Effector CD4-positive, alpha-beta T cell (primary cell): Measurements from ENCODE around the gene AAR2.

Experiments used
- DNase-seq: peaks from one replicate; pipeline ENCODE4 v3.0.0-alpha.2; 2020
- total RNA-seq: gene quantifications from one replicate; lab custom pipeline; 2026; lab: John Stamatoyannopoulos, UW

Gene AAR2, protein sequence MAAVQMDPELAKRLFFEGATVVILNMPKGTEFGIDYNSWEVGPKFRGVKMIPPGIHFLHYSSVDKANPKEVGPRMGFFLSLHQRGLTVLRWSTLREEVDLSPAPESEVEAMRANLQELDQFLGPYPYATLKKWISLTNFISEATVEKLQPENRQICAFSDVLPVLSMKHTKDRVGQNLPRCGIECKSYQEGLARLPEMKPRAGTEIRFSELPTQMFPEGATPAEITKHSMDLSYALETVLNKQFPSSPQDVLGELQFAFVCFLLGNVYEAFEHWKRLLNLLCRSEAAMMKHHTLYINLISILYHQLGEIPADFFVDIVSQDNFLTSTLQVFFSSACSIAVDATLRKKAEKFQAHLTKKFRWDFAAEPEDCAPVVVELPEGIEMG
- 28.1 reads per million, percentile 55 among the genes with 10 or more reads in this experiment for total RNA-seq

DNA sequence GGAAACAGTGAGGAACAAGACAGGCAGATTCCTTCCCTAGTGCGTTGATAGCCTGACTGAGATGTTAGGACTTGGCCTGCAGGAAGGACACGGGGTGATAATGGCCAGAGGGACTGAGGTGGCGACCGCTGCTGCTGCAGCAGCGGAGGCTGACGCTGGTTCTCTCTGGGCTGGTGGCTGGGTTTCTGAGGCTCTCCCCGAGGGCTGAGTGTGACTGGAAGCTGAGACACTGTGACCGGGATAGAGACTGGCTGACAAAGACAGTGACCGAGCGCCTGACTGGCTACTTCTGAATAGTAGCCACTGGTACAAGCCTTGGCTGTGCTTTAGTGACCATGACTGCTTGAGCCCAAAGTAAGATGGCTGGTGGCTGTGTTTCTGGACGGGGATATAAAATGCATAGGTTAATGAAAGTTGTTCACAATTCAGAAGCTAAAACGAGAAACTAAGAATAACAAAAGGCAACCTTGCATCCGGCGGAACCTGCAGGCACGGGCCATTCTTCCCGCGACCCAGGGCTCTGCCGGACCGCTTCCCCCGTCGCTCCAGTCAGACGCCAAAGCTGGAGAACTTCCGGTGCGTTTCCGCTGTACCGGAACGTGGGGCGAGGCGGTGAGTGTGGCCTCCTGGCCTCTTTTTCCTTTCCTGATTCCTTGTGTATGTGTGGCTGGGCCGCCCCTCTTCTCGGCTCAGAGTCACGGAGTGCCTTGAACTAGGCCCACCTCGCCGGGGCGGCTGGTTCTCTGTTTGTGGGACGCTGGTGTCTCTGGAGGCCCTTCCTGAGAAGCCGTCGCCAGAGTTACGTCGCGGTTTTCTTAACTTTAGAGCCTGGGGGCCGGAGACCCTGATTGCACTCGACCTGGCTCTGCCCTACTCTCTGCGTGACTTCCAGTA, at the start of gene AAR2:
AAR2 (plus strand) TSS at position 587 of the 894 bp plus-strand sequence. CDS start 3,391 bp downstream, outside the sequence.
- peak; percentile 63 for DNase-seq

DNA sequence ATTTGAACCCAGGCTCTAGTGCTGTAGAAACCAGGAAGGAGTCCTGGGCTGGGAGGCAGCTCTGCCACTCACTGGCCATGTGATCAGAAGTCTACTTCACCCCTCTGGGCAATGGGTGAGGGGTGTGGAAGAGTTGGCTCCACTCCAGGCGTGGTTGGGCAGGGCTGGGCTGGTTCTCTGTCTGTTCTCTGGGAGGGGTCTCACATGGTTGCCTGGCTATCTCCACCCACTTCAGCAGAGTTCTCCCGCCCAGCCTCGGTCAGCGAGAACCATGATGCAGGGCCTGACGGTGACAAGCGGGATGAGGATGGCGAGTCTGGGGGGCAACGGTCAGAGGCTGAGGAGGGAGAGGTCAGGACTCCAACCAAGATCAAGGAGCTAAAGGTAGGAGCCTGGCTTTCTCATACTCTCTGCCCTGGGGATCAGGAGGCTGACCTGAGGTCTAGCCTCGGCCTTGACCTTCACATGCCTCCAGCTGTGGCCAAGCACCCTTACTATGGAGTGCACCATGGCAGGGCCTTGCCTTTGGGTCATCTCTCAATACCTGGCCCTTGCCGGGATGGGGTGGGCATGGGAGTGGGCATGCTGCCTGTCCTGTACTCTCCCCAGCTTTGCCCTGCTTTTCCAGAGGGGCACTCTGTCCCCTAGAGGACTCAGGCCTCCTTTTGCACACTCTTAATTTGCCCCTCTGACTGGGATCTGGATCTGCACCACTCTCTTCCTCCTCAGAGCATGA, 42.1 kb upstream of the AAR2 start:
- DNase-seq = no peak

DNA sequence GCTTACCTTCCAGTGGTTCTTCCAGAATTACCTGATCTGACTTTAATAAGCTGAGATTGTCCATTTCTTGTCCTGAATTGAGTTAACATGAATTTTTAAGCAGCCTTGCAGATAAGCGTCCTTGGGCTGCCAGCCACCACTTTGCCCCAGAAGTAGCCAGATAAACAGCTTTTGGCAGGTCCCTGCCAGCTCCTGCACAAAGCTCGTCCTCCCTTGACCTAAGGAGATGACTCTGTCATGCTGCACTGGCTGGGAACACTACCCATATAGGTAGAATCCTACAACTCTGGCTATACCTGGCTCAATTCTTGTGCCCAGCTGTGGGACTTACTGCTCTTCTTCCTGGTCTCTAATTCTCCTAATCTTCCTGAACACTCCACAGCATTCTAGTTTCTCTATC, 39.6 kb upstream of the AAR2 start:
- DNase-seq = no peak

DNA sequence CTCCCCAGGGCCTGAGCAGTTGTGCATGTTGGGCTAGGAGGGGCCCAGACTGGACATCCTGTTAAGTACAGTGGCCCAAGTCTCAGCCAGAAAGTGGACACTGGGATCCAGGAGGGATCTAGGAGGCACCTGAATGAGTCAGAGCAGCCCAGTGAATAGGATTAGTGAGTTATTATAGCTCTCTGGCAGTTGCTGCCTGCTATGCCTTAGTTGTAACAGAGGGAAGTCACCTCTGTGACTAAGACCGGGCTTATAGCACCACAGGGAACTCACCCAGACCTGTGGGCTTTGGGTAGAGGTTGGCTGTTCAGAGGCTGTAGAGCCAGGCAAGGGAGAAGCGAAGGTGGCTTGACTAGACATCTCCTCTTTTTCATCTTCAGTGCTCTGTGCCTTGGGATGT, 39.0 kb upstream of the AAR2 start:
- no peak for DNase-seq

DNA sequence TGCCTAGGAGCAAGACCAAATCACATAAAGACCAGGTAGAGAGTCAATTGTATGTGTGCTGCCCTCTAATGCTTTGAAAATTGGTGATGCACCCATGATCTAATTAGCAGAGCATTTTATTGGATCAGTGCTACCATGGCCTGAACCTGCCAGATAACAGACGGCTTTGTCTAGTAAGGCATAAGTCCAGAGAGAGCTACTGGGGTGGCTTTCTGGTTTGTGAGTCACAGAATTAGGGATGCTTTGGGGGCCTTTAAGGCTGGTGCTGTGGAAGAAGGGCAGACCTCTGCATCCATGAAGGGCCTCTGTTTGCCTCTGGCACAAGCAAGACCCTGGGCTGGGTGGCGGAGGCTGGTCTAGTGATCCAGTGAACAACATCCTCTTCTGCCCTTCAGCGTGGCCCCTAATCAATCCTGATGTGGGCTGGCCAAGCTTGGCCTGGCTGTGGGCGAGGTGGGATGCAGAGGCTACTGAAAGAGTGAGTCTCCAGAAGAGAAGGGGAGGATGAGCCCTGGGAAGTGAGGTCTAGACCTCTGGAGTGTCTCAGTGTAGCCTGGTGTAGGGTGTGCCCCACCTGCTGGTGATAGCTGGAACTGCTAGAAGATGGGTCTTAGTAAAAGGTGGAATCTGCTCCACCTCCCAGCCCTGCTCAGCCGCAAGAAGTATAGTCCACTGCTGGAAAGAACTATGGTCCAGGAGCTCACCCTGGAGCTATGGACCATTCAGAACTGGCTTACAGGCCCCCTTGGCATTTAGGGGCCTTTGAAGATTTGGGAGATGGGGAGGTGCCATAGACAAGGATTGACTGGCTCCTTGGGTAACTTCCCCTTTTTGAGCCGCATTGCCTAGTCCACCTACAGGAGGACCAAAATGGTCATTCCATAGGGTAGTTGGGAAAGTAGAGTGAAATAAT, 36.7 kb upstream of the AAR2 start:
- peak; percentile 63 for DNase-seq

- no peak for DNase-seq
Observed at GRCh38 chr20:36200451-36200850, 35.8 kb upstream of the AAR2 start.

GRCh38 chr20:36201198-36201597, 35.1 kb upstream of the AAR2 start:
- DNase-seq = no peak

GRCh38 chr20:36202891-36203338, 33.4 kb upstream of the AAR2 start:
- peak; percentile 70 for DNase-seq

DNA sequence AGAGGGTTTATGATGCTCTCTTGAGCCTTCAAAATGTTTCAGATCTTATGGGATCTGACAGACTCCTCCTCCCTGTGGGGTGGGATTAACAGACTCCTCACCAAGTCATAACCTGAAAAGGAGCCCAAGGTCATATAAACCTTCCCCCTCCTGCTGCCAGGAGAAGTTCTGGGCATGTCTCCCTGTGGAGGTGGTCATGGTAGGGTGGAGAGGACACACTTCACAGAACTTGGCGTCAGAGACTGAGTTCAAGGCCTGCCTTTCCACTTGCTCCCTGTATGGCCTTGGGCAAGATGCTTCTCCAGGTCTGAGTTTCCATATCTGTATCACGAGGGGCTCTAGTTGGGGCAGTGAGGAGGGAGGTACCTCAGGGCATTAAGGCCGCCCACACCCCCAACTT, 32.4 kb upstream of the AAR2 start:
- DNase-seq = no peak

DNA sequence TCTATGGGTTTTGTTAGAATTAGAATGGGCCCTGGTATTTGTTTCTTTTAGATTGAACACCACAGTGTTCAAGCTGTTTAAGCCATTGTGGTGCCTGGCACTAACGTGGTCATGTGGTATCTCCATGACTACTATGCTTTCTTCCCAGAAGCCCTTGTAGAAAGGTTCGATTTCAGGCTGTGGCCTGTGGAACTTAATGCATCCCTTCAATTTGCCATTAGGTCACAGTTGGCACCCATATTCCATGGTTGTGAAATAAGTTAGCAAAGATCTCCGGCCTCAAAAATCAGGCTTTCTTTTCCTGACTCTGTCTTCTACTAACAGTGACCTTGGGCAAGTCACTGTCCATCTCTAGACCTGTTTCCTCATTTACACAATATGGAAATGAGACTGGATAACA, 31.3 kb upstream of the AAR2 start:
- DNase-seq = no peak

GRCh38 chr20:36206068-36206467, 30.2 kb upstream of the AAR2 start:
- no peak for DNase-seq

- DNase-seq = no peak
Observed at GRCh38 chr20:36206641-36207040, 29.6 kb upstream of the AAR2 start.

- DNase-seq = no peak
Observed at GRCh38 chr20:36207602-36208001, 28.7 kb upstream of the AAR2 start.

- DNase-seq = no peak
Observed at GRCh38 chr20:36208257-36208656, 28.0 kb upstream of the AAR2 start.

DNA sequence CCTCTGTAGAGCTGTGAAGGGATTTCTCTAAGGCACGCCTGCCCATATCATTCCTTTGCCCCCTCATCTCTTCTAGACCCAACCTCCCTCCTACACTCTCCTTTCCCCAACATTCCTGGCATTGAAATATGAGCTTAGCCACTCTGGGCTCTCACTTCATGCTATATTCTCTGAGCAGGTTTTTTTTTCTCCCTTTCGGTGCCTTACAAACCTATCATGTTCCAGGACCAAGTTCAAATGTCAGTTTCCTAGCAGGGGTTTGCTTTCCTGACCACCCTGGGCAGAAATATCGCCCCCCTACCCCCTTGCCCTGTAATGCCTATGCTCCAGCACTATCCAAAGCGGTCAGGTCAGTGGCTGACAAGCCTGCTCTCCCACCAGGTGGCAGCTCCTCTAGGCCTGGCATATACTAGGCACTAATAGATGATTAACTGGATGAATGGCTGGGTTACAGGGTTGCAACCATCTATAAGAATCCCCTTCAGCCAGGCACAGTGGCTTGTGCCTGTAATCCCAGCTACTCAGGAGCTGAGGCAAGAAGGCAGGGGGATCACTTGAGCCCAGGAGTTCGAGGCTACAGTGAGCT, 25.7 kb upstream of the AAR2 start:
- DNase-seq = no peak

DNA sequence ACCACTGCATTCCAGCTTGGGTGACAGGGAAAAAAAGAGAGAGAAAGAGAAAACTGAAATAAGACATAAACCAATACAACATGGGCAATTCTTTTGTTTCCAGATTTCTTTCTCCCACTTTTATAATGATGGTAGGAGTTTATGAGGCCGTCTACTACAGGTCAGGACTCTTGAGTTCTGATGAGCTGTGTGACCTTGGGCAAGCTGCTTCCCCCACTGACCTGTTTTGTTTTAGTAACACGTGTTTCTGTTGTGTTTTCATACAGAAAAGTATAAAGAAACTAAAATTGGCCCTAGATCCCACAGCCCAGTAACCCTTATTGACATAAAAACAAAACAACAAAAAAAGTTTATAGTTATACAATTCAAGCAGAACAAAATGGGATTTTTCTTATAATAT, 22.9 kb upstream of the AAR2 start:
- DNase-seq = no peak

- DNase-seq = no peak
Observed at GRCh38 chr20:36214684-36215256, 21.5 kb upstream of the AAR2 start.

DNA sequence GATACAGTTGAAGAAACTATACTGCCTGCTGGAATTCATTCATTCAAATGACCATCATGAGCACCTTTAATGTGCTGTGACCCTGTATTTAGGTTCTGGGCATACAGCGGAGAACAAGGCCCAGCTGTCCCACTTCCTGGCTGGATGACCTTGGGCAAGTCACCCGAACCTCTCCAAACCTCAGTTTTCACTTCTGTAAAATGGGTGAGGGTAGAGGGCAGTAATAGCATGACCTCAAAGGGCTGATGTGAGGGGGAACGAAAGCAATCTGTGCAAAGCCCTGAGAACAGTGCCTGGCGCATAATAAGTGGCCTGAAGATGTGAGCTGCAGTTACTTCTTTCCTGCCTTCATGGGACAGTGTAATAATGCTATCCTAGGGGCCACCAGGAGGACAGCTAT, 20.5 kb upstream of the AAR2 start:
- DNase-seq = no peak

DNA sequence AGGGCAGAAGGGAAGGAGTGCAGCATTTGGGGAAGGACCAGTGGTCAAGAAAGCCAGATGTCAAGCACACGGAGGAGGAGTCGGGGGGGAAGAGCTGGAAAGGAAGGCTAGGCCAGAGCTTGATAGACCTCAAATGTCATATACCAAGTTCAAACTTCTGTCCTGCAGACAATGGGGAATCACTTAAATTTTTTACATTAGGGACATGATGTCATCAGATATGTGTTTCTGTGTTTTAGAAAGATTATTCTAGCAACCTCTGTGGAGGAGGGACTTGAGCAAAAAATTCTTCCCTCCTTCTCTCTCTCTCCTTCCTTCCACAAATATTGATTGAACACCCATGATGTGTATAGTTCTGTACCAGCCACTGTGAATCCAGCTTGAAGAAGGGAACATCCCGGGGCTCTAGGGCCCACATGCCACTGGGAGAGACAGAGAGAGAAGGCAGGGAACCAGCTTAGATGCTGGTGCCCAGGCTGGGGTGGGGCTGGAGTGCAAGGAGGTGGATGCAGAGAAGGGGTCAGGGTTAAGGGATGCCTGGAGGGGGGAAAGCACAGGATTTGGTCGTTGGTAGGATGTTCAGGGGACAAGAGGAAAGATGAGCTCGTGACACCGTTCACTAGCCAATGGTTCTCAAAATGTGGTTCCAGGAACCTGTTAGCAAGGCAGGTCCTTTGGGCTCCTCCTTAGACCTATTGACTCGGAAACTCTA, 19.8 kb upstream of the AAR2 start:
- DNase-seq = no peak

DNA sequence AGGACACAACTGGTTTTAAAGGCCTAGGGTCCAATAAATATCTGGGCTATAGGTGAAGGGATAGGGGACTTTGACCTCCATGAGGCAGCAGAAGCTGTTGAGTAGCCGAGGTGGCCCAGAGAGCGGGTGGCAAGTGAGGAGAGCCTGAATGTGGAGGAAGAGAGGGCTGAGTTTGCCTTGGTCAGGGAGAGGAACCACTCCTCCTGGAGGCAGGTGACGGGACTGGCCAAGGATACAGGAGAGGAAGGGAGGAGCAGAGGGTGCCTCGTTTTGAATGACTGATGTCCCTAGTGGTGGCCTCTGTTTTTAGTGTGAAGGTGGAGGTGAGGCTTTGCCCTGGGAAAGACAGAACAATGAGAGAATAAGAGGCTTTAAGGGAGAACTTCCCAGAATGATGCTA, 19.1 kb upstream of the AAR2 start:
- DNase-seq = no peak
